Upper lobe of left lung (tissue), 4 donors: Measurements from ENCODE around the gene WARS2.

Experiments
- CTCF ChIP-seq, 6 experiments: fragments of 450-650 bp in 4 of 6; fragments of 200-600 bp in 2 of 6; sonication (generic) in 2 of 6; IDR thresholded peaks; one replicate each; pipeline ENCODE4 v1.5.1; 2016 to 2019; ENCODE audit warnings: antibody characterized with exemption in 6 of 6
- EP300 ChIP-seq, 4 donors: sonication (generic); formaldehyde crosslinking; IDR thresholded peaks; one replicate each; pipeline ENCODE4 v1.5.1; 2017; ENCODE audit warnings: antibody characterized with exemption in 4 of 4, control low read depth in 2 of 4
- POLR2A ChIP-seq, 4 donors: fragments of 450-650 bp; IDR thresholded peaks; one replicate each; pipeline ENCODE4 v1.5.1; 2016 to 2017; ENCODE audit warnings: antibody characterized with exemption in 4 of 4, mild to moderate bottlenecking in 2 of 4
- POLR2AphosphoS5 ChIP-seq, 2 donors: sonication (generic); formaldehyde crosslinking; IDR thresholded peaks; one replicate each; pipeline ENCODE4 v1.5.1; 2017; ENCODE audit warnings: antibody characterized with exemption in 2 of 2

- TF ChIP-seq CTCF (IDR thresholded peaks at IDR 0.05) (no peak), EP300 (IDR thresholded peaks at IDR 0.05) (no peak), POLR2A (IDR thresholded peaks at IDR 0.05) (no peak), POLR2AphosphoS5 (IDR thresholded peaks at IDR 0.05) (no peak)
Observed at GRCh38 chr1:119003413-119004128, 136.9 kb downstream of the WARS2 start.
